ENCODE results near the gene ALPK3. TPM values are rescaled to one million over a fixed set of nuclear protein-coding genes. Genes with fewer than 3 reads are reported as not detected.

ALPK3 gene
- total RNA-seq, 1 experiment from 2014 or later: 2.0 TPM

GRCh38 chr15:84842781-84843180 lies 25.6 kb downstream of the ALPK3 start:
- Histone ChIP-seq H3K27me3 (ENCODE audit: insufficient read depth, low read length) (no peaks in the 10 kb centered on the region), H3K27ac (ENCODE audit: low read depth, low read length) (no peak overlapping the region), H3K9me3 (ENCODE audit: control insufficient read depth in 1 of 2, insufficient read depth in 1 of 2, low read depth in 1 of 2, low read length in 2 of 2) (peaks cover 0 to 13% of the 10 kb centered on the region in 2 experiments; a peak in 2 of 4 replicates), H3K9me2 (ENCODE audit: insufficient read depth) (no peaks in the 10 kb centered on the region), H3K79me2 (ENCODE audit: insufficient read depth, low read length) (no peaks in the 10 kb centered on the region), H2AFZ (ENCODE audit: low read depth, low read length, poor library complexity, severe bottlenecking) (no peak overlapping the region), H3K4me3 (replicated peaks in 1 of 2; ENCODE audit: low read depth in 1 of 2, low read length in 2 of 2) (no peak overlapping the region), H3K36me3 (ENCODE audit: control insufficient read depth in 1 of 2, insufficient read depth in 2 of 2, low read length in 2 of 2) (no peaks in the 10 kb centered on the region), H4K20me1 (ENCODE audit: insufficient read depth) (no peaks in the 10 kb centered on the region), H3K4me2 (ENCODE audit: low read length) (no peak overlapping the region), H3K4me1 (ENCODE audit: control insufficient read depth in 1 of 2, insufficient read depth in 2 of 2, low read length in 2 of 2) (peaks cover 13 to 27% of the 10 kb centered on the region in 2 experiments), H3K9ac (ENCODE audit: low read length) (no peak overlapping the region)
- ChIA-PET POLR2A (no interaction called here), CTCF (interaction anchor here (1.6 kb wide), 1 partner anchor 85 kb away, joined by 3 read pairs; no protein-coding TSS in a partner anchor), RAD21 (ENCODE audit: low non-redundant PET in 1 of 2, low total read pairs in 2 of 2, uncharacterized antibody in 2 of 2, unreplicated experiment in 2 of 2) (no interaction called here)
- DNase-seq (ENCODE audit: low read depth, low spot score) (no peak), ATAC-seq (no peak)
- TF ChIP-seq REST (IDR thresholded peaks at IDR 0.05; ENCODE audit: low read depth) (no peak), SIN3A (IDR thresholded peaks at IDR 0.05; ENCODE audit: low read depth) (no peak), ATF3 (IDR thresholded peaks at IDR 0.05) (no peak), ELF1 (IDR thresholded peaks at IDR 0.05; ENCODE audit: borderline replicate concordance, low read depth) (no peak), POLR2A (IDR thresholded peaks at IDR 0.05; ENCODE audit: borderline replicate concordance, extremely low read depth, insufficient read depth, insufficient read length) (no peak), ZNF274 (IDR thresholded peaks at IDR 0.05; ENCODE audit: low read depth, low read length) (no peak), ZBTB33 (IDR thresholded peaks at IDR 0.05; ENCODE audit: extremely low read depth, insufficient replicate concordance, low read length) (no peak), CEBPB (IDR thresholded peaks at IDR 0.05; ENCODE audit: low read depth) (no peak), TCF7L2 (IDR thresholded peaks at IDR 0.05; ENCODE audit: borderline replicate concordance, extremely low read depth, insufficient read depth, insufficient read length) (no peak), SP1 (IDR thresholded peaks at IDR 0.05; ENCODE audit: low read depth) (no peak)
- no TSS peak for BruUV-seq (replicated peaks)
- intact Hi-C loops (cut with micrococcal nuclease): loop anchor here (10.0 kb wide), 1 partner anchor 202 kb away; no protein-coding TSS in a partner anchor
